GM18508 (cell line): ENCODE measurements around the gene PYM1.
"Not testable (repeated sequence)": the region's sequence is repeated elsewhere in the genome, so short reads cannot be mapped to it uniquely, and the experiment has no call there.

ENCODE experiments used
- ATAC-seq: cut with Tn5 transposase; IDR thresholded peaks from one replicate; pipeline ENCODE4 v1.9.1; 2021; ENCODE audit warnings: moderate number of reproducible peaks; ENCODE audit not compliant: insufficient read depth, unreplicated experiment

The PYM1 gene

DNA sequence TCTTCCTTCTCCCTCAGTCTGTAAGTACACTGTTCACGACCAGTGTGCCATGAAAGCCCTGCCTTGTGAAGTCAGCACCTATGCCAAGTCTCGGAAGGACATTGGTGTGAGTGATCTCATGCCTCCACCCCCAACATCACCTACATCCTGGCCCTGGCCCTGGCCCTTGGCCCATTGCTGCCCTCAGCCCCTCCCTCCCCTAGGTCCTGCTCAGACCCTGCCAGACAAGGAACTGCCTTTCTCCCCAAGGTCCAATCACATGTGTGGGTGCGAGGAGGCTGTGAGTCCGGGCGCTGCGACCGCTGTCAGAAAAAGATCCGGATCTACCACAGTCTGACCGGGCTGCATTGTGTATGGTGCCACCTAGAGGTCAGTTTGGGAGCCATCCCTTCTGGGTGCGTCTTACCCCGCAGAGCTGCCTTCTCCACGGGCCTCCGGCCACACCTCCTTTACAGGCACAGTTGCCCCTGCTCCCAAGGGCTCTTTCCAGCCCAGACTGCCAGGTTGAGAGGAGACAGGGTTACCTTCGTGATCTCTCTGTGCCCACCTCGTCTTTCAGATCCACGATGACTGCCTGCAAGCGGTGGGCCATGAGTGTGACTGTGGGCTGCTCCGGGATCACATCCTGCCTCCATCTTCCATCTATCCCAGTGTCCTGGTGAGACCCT lies 12.5 kb upstream of the PYM1 start:
- ATAC-seq = peak; percentile 82

DNA sequence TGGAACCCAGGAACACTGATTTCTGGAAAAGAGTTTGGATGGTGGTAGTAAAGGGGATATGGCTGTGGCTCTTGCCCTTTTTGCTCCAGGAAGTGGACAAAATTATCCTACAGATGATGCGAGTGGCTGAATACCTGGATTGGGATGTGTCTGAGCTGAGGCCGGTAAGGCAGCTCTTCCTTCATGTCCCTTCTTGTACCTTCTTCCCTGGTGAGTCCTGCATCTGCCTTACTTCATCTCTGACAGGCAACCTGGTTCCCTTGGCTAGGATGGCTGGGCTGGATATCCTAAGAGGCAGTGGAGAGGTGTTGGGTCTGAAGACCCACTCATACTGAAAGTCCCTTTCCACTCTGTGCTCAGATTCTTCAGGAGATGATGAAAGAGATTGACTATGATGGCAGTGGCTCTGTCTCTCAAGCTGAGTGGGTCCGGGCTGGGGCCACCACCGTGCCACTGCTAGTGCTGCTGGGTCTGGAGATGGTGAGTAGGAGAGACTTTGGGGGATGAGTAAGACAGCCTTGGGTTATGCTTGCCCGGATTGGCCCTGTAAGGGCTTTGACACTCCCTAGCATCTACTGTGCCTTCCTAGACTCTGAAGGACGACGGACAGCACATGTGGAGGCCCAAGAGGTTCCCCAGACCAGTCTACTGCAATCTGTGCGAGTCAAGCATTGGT lies 11.3 kb upstream of the PYM1 start:
- ATAC-seq = no peak

DNA sequence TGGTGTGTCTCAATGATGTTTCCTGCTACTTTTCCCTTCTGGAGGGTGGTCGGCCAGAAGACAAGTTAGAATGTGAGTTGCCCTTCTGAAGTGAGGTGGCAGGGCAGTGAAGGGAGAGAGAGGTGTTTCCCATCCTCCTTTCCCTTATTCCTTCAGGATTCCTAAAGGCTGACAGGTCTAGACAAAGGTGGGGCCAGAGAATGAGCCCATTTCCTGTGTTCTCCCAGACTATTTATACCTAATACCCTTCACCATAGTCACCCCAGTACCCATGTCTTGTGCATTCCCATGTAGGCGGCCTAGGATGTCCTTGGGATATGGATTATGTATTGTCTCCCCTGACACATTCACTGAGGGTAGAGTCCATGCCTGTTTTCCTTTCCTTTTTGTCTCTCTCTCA lies 10.3 kb upstream of the PYM1 start:
- ATAC-seq = no peak

DNA sequence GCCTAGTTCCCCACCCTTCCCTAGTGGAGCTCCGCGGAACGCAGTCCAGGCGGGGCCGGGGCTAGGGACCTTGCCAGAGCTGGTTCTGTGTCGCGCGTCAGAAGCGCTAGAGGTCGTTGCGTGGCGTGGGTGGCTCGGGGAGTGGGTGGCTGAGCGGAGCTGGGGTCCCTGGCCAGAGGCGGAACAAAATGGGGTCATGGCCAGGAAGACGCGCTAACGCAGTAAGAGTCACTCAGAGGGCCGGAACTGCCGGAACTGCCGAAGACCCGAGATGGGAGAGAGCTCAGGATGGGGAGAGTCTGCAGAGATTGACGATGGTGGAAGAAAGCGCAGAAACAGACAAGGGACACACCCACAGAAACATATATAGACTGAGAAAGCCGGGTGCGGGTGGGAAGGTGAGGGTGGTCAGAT lies 8.1 kb upstream of the PYM1 start:
- no peak for ATAC-seq

DNA sequence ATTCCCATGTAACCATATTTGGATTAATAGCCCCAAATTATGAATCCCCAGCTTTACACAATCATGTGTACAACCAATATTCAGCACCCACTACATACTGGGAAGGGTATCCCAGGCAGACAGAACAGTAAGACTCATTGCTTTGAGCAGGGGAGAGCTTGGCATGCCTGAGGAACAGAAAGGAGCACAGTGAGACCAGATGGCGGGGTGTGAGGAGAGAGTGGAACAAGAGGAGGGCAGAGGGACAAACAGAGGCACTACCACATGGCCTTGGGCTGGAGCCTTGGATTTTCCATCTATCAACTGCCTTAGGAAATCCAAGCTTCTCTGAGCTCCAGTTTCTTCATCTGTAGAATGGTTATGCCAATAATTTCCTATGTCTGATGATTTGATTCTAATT lies 7.1 kb upstream of the PYM1 start:
- no peak for ATAC-seq

DNA sequence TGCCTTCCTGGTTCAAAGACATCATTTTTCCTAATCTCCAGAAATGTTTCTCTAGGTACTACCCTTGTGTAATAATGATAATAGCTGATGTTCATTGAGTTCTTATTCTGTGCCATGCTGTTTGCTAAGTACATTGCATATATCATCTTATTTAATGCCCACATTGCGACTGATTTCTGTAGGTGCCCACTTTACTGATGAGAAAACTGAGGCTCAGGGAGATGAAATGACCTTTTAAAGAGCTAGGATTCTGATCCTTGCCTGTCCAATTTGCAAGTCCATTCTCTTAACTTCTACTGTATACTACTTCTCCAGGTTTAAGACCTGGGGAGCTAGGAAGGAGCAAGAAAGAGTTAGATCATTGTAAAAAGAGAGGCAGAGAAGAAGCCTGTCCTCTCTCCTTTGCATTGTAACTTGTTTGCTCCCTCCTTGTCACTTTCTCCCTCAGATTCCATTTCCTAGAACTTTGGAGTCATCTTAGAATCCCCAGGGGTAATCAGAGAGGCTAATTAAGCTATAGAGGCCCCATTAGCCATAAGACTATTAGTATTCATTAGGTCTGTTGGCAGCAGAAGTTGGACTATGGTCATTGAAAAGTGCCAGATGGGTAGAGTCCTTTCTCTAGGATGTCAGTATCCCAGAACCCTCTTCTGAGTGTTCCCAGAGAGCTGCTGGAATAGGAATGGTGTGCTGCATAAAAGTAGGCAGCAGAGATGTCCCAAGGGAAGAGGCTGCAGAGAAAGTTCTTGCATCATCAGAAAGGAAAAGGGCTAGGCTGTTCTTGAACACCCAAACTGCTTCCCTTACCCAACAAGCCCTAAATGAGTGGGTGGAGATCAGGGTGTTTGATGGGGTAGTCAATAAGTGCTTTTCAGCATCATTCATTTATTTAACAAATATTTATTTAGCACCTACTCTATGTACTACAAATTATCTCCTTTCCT lies 6.4 kb upstream of the PYM1 start:
- ATAC-seq = no peak

DNA sequence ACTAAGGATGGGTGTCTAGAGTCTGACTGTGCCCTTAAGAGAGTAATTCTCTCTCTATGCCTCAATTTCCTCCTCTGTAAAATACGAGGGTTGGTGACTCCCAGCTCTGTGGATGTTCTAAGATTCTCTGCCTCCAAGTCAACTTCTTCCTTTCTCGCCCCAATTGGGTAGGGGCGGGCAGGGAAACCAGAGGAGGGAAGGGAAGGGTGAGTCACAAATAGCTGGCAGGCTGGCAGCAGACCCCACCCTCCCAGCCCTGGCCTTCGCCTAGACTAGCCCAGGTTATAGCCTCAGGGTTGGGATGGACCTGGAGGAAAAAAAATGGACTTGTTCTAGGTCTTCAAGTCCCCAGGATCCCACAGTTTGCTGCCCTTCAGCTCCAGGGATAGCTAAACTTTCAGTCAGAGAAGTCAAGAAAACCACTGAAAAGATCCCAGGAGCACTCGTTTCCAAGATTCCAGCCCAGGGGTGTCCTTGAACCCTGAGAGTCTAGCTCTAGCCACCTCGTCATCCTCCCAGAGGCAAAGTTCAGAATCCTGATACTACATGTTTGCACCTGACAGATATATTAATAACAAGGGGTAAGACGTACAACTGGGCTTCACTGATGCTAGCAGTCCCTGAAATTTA lies 5.6 kb upstream of the PYM1 start:
- ATAC-seq = no peak

DNA sequence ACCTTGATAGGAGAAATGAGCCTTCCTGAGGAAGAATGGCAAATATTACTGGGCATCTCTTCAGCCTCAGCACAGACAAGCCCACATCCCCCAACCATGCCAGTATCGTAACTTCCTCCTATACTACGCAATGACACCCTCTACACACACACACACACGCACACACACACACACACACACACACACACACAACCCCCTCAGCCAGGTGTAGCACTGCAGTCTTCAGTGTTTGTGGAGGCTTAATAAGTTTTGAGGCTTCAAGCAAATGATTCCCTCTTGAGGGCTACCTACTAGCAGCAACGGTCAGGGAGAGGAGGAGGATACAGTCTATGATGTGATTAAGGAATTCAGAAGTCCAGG lies 4.8 kb upstream of the PYM1 start:
- no peak for ATAC-seq

DNA sequence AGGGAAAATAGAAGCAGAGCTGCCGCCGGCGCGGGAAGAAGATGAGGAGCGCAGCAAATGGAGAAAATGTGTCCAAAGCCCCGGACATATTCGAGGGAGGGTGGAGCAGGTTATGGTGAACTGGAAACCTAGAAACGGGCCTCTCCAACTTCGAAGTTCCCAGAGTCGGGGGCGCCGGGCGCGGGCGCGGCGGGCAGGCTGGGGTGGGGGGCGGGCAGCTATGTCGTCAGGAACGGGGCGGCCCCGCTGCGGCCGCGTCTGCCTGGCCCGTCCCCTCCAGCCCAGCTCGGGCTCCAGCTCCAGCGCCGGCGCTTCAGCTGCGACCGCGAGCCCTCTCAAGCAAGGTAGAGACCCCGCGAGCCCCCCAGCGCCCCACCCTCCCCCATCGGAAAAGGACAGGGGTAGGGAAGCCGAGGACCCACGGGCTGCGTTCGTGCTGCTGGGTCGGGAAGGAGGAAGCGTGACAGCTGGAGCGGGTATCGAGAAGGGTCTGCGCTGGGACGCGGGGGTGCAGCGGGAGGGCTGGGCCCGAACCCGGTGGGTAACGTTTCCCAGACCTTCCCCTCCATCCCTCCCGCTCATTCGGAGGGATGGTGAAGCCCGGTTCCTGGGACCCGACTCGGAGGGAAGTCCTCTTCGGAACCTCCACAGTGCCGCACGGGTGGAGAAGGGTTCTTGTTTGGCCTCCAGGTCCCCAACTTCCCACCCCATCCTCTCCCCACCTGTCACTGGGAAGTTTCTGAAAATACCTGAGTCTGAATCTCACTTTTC lies 4.3 kb upstream of the PYM1 start:
- ATAC-seq = no peak

DNA sequence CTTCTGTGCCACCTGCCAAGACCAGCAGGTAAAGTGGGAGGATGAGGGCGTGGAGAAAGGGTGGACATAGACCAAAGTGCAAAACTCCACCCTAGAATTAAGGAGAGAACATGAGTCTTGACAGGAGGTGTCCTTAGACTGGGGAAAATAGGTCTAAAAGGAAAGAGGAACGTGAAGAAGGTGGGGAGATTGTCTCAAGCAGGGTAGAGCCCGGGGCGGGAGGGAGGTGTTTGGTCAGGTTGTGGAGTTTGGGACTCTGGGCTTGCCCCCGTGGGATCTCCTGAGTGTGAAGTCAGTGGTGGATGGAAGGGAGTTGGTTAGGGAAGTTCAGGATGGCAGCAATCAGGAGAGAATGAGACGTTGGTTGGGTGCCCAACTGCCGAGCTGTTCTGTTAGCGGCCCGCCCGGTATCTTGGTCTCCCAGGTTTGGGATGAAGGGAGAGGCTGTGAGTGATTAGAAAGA lies 3.7 kb upstream of the PYM1 start:
- ATAC-seq = no peak

DNA sequence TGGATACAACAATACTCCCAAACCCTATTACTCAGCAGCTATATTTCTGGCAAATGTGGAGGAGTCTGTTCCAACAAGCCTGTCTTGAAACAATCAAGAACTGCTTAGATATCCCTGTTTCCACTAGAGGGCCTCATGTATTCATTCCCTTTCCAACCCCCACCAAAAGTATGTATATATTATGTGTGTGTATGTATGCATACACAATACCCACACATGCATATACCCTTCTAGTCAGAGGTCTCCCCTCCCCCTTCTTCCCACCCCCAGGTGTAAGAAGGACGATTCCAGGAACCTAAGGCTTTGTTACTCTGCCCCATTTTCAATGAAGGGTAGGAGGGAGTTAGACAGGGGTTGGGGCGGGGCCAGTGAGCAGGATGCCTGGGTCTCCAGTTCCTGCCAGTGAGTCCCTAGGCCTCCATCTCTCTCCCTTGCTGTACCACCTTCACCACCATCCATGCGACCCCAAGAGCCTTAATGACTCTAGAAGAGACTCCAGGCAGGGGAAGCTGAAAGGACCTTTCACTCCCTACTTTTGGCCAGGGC lies 3.1 kb upstream of the PYM1 start, which contains the start of gene DGKA:
Gene DGKA, plus strand, starts transcription at position 392 of the 546 bp plus-strand sequence. CDS start 5,342 bp downstream, outside the sequence.
- no peak for ATAC-seq

DNA sequence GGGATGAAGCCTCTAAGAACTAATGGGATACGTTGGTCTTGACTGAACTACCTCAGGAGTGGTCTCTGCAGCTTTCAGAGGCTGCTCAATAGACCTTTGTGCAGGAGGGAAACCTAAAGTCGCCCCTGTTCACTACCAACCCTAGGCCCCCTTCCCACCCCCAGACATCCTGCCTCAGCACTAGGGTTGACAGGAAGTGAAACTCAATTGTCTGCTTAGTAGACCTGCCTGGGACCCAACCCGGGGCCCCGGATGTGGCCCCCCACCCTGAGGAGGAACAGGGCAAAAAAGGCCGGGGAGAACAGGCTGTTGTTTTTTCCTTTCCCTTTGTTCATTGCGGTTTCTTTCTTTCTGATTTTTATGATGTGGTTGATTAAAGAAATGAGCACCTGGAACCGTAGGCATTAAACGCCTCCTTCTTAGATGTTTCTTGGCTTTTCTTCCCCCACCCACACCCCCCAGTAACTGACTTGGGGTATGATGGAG lies 1.7 kb upstream of the PYM1 start:
- peak; percentile 33 for ATAC-seq

DNA sequence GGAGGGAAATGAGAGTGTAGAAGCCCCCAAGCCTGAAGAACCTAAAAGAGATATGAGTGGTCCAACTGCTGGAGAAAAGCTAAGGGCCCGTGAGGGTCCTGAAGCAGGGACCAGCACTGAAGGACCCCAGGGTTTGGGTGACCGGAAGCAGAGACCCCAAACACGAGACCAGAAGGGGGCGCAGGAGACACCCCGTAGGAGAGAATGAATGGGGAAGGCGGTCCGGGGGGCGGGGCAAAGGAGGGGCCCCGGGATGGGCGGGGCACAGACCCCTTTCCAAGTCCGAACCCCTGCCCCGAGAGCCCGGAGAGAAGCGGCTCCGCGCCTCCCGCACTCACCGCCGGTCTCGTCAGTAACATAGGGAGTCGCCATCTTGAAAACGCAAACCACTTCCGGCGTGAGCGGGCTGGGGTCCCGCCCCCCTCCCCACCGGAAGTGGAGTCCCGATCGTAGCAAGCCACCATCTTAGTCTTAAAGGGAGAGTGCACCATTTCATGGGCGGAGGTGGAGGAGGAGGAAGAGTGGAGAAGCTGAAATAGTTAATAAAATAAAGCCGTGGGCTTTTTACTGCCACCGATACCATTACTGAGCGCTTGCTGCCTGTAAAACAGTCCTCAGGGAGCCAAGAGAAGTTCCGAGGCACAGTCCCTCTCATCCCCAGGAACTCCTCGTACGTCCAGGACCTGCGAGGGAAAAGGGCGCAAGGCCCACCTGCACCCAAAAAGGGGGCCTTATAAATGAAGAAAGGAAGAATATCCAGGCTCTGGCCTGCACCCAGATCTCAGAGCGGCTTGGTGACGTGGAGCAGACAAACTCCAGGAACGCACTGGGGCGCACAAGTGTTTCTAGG lies 731 bp downstream of the PYM1 start:
- no peak for ATAC-seq

DNA sequence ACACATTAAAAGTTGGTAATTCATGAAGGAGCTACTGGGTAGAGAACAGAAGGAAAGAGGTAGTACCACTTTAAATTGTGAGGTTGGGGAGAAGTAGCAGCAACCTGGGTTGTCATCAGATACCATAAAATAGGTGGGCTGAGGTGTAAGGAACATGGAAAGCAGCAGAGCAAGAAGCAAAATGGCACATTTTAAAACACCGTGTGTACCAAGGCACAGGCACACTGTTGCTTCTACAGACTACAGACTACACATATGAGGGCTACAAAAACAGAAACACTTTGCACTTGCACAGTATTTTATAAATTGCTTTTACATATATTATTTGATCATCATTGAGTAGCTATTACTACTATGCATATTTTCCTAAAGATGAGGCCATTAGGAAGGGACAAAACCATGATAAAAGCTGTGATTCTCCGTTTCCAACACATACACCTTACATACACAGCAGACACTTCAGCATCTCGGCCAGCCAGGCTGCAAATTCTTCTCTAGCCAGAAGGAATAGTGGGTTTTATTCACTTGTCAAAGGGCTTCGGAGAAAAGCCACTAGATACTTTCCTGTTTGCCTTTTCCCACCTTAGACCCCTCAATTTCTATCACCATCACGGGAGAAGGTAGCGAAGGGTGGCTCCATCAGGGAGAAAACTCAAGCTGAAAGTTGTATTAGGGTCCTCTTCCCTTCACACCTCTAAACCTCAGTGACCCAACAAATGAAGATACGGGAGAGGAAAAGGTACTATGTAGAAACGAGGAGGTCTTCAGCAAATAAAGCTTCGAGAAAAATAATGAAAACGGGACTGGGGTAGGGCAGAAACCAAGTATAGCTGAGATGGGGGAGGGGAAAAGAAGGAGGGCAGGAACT lies 1.6 kb downstream of the PYM1 start:
- no peak for ATAC-seq

DNA sequence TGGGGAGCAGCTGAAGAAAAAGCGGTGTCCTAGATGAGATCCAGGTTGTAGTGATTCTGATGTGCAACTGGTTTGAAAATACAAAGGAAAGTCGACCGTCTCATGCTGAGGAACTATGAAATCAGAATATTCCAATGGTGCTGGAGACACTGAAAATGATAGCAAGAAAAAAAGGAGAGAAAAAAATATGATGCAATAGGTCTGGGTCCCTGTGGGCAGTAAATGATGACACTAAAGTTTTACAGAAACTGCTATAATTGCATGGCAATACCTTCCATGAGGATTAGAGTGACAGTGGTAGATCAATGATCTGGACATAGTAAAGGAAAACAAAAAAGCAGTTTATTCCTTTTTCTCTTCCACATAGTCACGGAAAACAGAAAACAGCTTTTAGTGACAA lies 2.3 kb downstream of the PYM1 start:
- no peak for ATAC-seq

DNA sequence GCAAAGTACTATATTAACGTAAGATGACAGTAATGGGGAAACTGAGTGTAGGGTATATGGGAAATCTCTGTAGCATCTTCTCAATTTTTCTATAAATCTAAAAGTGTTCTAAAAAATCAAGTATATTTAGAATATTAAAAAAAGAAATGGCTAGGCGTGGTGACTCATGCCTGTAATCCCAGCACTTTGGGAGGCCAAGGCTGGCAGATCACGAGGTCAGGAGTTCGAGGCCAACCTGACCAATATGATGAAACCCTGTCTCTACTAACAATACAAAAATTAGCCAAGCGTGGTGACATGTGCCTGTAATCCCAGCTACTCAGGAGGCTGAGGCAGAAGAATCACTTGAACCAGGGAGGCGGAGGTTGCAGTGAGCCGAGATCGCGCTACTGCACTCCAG lies 4.0 kb downstream of the PYM1 start:
- ATAC-seq = not testable (repeated sequence)

DNA sequence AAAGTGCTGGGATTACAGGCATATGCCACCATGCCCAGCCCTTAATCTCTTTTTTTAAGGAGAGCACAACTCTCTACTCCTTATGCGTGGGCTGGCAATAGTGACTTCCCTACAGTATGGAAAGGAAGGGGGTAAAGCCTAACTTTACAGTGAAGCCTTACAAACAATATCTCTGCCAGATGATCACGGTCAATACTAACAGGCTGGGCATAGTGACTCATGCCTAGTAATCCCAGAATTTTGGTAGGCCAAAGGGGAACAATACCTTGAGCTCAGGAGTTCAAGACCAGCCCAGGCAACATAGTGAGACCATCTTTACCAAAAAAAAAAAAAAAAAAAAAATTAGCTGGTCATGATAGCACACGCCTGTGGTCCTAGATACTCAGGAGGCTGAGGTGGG lies 5.6 kb downstream of the PYM1 start:
- no peak for ATAC-seq

DNA sequence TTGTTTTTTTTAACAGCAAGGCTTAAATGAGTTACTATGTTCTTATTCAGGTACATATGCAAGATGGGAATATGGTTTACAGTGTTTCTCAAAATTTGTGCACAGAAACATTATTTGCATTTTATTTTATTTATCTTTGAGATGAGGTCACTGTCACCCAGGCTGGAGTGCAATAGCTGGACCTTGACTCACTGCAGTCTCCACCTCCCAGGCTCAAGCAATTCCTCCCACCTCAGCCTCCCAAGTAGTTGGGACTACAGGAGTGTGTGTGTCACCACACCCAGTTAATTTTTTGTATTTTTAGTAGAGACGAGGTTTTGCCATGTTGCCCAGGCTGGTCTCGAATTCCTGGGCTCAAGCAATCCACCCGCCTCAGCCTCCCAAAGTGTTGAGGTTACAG lies 8.7 kb downstream of the PYM1 start:
- not testable (repeated sequence) for ATAC-seq
